ENCODE data around the gene EVL.
A peak's percentile ranks its signal among the peaks of the same experiment; 100 is the strongest.

The EVL gene

DNA sequence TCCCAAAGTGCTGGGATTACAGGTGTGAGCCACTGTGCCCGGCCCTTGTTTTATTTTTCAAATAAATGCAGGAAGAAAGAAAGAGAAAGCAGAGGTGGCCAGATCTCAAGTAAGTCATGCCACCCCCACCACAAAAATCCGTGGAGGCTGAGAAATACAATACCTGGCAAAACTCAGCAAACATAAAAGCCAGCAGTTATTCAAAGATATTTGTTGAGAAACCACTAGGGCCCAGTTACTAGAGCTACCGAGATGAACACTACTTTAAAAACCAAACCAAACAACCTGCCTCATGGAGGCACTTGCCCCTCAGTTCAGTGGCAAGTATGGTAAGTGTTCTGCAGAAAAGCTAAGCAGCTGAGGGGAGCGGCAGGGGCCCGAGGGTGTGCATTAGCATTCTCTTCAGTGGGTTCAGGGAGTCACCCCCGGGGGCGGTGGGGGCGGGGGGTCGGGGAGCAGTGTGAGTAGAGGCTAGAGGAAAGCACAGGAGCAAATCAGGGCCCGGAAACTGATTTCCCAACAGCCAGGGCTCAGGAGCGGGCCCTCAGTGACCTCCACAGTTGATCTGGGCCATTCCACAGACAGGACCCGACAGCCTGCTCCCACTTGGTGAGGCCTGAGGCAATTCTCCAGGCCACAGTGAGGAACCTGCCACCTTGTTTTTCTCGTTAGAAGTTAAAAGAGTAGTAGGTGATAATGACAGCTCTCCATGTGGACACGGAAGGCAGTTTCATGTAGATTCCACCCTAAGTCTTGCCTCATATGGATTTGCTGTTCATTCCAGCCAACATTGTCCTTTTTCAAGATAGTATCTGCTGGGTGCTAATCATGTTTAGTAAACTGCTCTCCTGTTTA is 8.6 kb downstream of the EVL start:
- Histone ChIP-seq H3K9ac (ENCODE audit: low read length) (no peak overlapping the region), H2AFZ (ENCODE audit: low read depth, low read length) (no peak overlapping the region), H3K36me3 (replicated peaks; ENCODE audit: low read depth, low read length) (no peaks in the 10 kb centered on the region), H3K4me3 (ENCODE audit: low read length) (0 out of 2 replicates have a peak overlapping the region, but pooled peaks have one; percentile 76), H3K4me2 (ENCODE audit: low read length) (peak overlapping the region; percentile 94; the same call in 1 of the 2 replicates), H3K4me1 (ENCODE audit: low read length) (peaks cover 13% of the 10 kb centered on the region), H3K27ac (ENCODE audit: low read length) (no peak overlapping the region), H3K27me3 (ENCODE audit: low read depth, low read length) (no peaks in the 10 kb centered on the region), H4K20me1 (ENCODE audit: insufficient read depth, low read length) (no peaks in the 10 kb centered on the region), H3K9me3 (ENCODE audit: insufficient read depth, low read length) (no peaks in the 10 kb centered on the region), H3K79me2 (ENCODE audit: low read length) (no peaks in the 10 kb centered on the region)
- TF ChIP-seq, protein P1, sequence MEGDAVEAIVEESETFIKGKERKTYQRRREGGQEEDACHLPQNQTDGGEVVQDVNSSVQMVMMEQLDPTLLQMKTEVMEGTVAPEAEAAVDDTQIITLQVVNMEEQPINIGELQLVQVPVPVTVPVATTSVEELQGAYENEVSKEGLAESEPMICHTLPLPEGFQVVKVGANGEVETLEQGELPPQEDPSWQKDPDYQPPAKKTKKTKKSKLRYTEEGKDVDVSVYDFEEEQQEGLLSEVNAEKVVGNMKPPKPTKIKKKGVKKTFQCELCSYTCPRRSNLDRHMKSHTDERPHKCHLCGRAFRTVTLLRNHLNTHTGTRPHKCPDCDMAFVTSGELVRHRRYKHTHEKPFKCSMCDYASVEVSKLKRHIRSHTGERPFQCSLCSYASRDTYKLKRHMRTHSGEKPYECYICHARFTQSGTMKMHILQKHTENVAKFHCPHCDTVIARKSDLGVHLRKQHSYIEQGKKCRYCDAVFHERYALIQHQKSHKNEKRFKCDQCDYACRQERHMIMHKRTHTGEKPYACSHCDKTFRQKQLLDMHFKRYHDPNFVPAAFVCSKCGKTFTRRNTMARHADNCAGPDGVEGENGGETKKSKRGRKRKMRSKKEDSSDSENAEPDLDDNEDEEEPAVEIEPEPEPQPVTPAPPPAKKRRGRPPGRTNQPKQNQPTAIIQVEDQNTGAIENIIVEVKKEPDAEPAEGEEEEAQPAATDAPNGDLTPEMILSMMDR (IDR thresholded peaks at IDR 0.05; ENCODE audit: low read depth, low read length): no peak
- TF ChIP-seq EZH2phosphoT487 (IDR thresholded peaks at IDR 0.05; ENCODE audit: low read depth): no peak

DNA sequence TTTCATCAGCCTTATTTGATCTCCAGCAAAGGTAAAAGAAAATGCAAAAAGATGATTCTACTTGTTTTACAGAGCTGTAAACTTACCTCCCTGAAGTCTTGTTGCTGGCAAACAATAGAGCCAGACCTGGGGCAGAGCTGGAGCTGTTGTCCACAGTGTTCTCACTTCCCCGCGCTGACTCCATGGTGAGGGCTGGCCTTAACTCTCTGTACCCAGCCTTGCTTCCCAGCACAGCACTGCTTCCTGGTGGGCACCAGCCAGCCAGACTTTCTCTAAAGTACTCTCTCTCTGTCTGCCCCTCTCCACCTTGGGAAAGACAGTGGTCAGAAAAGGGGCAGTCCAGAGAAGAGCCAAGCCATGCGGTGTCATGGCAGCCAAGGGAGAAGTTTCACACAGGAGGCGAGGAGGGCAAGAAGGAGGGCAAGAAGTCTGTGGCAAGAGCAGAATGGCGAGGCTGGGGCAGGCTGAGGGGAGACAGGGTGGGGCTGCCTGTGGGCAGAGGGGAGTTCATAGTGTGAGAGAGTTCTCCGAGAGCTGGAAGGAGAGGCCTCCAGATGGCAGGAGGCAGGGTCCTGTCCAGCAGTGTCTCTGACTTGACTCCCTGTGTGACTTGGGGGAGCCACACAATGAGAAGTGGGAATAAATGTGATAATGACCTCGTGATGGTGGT is 9.3 kb downstream of the EVL start:
- Histone ChIP-seq H3K4me2 (ENCODE audit: low read length) (no peak overlapping the region), H4K20me1 (ENCODE audit: insufficient read depth, low read length) (no peaks in the 10 kb centered on the region), H2AFZ (ENCODE audit: low read depth, low read length) (no peak overlapping the region), H3K27me3 (ENCODE audit: low read depth, low read length) (no peaks in the 10 kb centered on the region), H3K4me3 (ENCODE audit: low read length) (no peak overlapping the region), H3K9ac (ENCODE audit: low read length) (no peak overlapping the region), H3K36me3 (replicated peaks; ENCODE audit: low read depth, low read length) (no peaks in the 10 kb centered on the region), H3K9me3 (ENCODE audit: insufficient read depth, low read length) (no peaks in the 10 kb centered on the region), H3K79me2 (ENCODE audit: low read length) (no peaks in the 10 kb centered on the region), H3K27ac (ENCODE audit: low read length) (no peak overlapping the region), H3K4me1 (ENCODE audit: low read length) (peaks cover 12% of the 10 kb centered on the region)
- TF ChIP-seq, protein P1 (IDR thresholded peaks at IDR 0.05; ENCODE audit: low read depth, low read length): no peak
- TF ChIP-seq EZH2phosphoT487 (IDR thresholded peaks at IDR 0.05; ENCODE audit: low read depth): no peak

DNA sequence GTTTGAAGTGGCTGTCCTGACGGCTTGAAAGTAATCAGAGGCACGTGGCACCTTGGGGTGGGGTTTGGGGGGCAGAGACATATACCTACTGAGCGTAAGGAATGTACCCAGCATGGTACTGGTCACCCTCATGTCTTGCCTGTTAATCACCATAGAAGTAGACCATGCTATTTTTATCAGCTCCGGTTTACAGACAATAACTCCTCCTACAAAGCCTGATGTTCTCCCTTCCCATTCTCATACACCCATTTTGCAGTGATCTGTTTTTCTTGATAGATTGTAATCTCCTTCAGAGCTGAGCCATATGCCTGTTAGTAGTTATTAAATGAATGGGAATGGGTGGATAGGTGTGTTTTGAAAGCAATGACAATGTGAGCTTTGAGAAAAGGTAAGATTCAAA is 10.5 kb downstream of the EVL start:
- Histone ChIP-seq H3K4me3 (ENCODE audit: low read length) (no peak overlapping the region), H3K36me3 (replicated peaks; ENCODE audit: low read depth, low read length) (no peaks in the 10 kb centered on the region), H3K4me1 (ENCODE audit: low read length) (peaks cover 12% of the 10 kb centered on the region), H3K9ac (ENCODE audit: low read length) (no peak overlapping the region), H4K20me1 (ENCODE audit: insufficient read depth, low read length) (no peaks in the 10 kb centered on the region), H3K79me2 (ENCODE audit: low read length) (no peaks in the 10 kb centered on the region), H3K4me2 (ENCODE audit: low read length) (no peak overlapping the region), H3K27me3 (ENCODE audit: low read depth, low read length) (no peaks in the 10 kb centered on the region), H3K9me3 (ENCODE audit: insufficient read depth, low read length) (no peaks in the 10 kb centered on the region), H2AFZ (ENCODE audit: low read depth, low read length) (no peak overlapping the region), H3K27ac (ENCODE audit: low read length) (no peak overlapping the region)
- TF ChIP-seq EZH2phosphoT487 (IDR thresholded peaks at IDR 0.05; ENCODE audit: low read depth): no peak
- TF ChIP-seq, protein P1 (IDR thresholded peaks at IDR 0.05; ENCODE audit: low read depth, low read length): no peak

DNA sequence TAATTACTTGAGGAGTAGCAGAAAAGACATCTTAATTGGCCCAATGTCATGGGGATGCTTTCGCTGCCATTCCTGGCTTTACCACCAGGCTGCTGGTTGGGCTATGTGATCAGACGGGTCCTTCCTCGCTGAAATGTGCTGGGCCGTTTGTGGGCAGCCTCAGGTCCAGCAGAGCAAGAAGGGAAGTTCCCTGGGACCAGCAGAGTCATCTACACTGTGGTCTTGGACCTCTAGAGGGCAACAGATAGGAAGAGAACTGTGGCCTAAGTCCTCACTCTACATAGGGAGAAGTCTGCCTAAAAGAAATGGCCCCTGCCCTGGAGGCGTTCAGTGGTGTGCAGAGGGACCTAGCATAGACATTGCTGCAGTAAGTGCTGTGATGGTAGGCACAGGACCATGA is 10.9 kb downstream of the EVL start:
- Histone ChIP-seq H2AFZ (ENCODE audit: low read depth, low read length) (no peak overlapping the region), H4K20me1 (ENCODE audit: insufficient read depth, low read length) (no peaks in the 10 kb centered on the region), H3K27me3 (ENCODE audit: low read depth, low read length) (no peaks in the 10 kb centered on the region), H3K4me3 (ENCODE audit: low read length) (no peak overlapping the region), H3K79me2 (ENCODE audit: low read length) (no peaks in the 10 kb centered on the region), H3K4me2 (ENCODE audit: low read length) (no peak overlapping the region), H3K36me3 (replicated peaks; ENCODE audit: low read depth, low read length) (no peaks in the 10 kb centered on the region), H3K9me3 (ENCODE audit: insufficient read depth, low read length) (no peaks in the 10 kb centered on the region), H3K4me1 (ENCODE audit: low read length) (peaks cover 12% of the 10 kb centered on the region), H3K27ac (ENCODE audit: low read length) (no peak overlapping the region), H3K9ac (ENCODE audit: low read length) (no peak overlapping the region)
- TF ChIP-seq EZH2phosphoT487 (IDR thresholded peaks at IDR 0.05; ENCODE audit: low read depth): no peak
- TF ChIP-seq, protein P1 (IDR thresholded peaks at IDR 0.05; ENCODE audit: low read depth, low read length): peak; percentile 42
